K562 (cell line): ENCODE data around the gene AGAP1. TPM values are rescaled to one million over a fixed set of nuclear protein-coding genes. Genes with fewer than 3 reads are reported as not detected.

Experiments used
- BRF1 ChIP-seq: IDR thresholded peaks from 3 replicates; pipeline ENCODE4 v1.6.1; 2011; ENCODE audit warnings: borderline replicate concordance, mild to moderate bottlenecking; ENCODE audit not compliant: insufficient read length; ENCODE audit errors: extremely low read depth
- DPF2 ChIP-seq: fragments of 450-650 bp; IDR thresholded peaks from 2 replicates; pipeline ENCODE4 v1.6.1; 2016
- GTF2F1 ChIP-seq: IDR thresholded peaks from 2 replicates; pipeline ENCODE4 v1.6.1; 2011; ENCODE audit warnings: low read depth, low read length, improper control_type of control experiment
- HMG20B ChIP-seq: fragments of 250-450 bp; sonication (Bioruptor Pico); IDR thresholded peaks from 2 replicates; pipeline ENCODE4 v1.5.0; 2021; ENCODE audit warnings: mild to moderate bottlenecking
- JUNB ChIP-seq: fragments of 450-650 bp; formaldehyde crosslinking; conservative IDR thresholded peaks from 2 replicates; pipeline ENCODE4 v1.4.0; 2020; ENCODE audit warnings: mild to moderate bottlenecking
- KLF16 ChIP-seq: IDR thresholded peaks from 2 replicates; pipeline ENCODE4 v1.6.1; 2016; ENCODE audit warnings: antibody characterized with exemption
- PML ChIP-seq: IDR thresholded peaks from 2 replicates; pipeline ENCODE4 v1.6.1; 2012; ENCODE audit warnings: low read length, inconsistent platforms
- SMAD4 ChIP-seq: fragments of 250-450 bp; sonication (Bioruptor Pico); conservative IDR thresholded peaks from 2 replicates; pipeline ENCODE4 v1.8.0; 2021; ENCODE audit warnings: inconsistent platforms, mild to moderate bottlenecking, moderate library complexity
- SMARCC2 ChIP-seq: fragments of 450-650 bp; IDR thresholded peaks from 2 replicates; pipeline ENCODE4 v1.6.1; 2017; ENCODE audit warnings: antibody characterized with exemption, moderate library complexity, mild to moderate bottlenecking, low read depth
- SMARCE1 ChIP-seq: fragments of 450-650 bp; IDR thresholded peaks from 2 replicates; pipeline ENCODE4 v1.7.1; 2016; ENCODE audit warnings: mild to moderate bottlenecking
- TEAD1 ChIP-seq, 2 experiments: fragments of 450-650 bp in 1 of 2; sonication (generic) in 1 of 2; formaldehyde crosslinking; IDR thresholded peaks; 2 replicates each; pipeline versions ENCODE4 v1.4.0 to v1.8.0; 2020 to 2022; ENCODE audit warnings: mild to moderate bottlenecking in 2 of 2, missing genetic modification reagents in 1 of 2
- TRIM24 ChIP-seq, 2 experiments: fragments of 450-650 bp; IDR thresholded peaks; 2 replicates each; pipeline ENCODE4 v1.6.1; 2016
- ZC3H4 ChIP-seq: sonication (generic); formaldehyde crosslinking; IDR thresholded peaks from 2 replicates; pipeline ENCODE4 v1.9.0; 2021; ENCODE audit warnings: missing genetic modification reagents, borderline replicate concordance
- ZNF274 ChIP-seq: IDR thresholded peaks from 2 replicates; pipeline ENCODE4 v1.6.1; 2011; ENCODE audit warnings: low read depth, mild to moderate bottlenecking, low read length, moderate library complexity, borderline replicate concordance
- polyA plus RNA-seq, 8 experiments: library from polyadenylated mRNA; depleted of rRNA in 4 of 8; stranded (reverse) in 5 of 8; unstranded in 3 of 8; fragments of >200 nt; fragmentation: Nextera tagmentation in 2 of 8; fragmentation: Illumina TruSeq in 1 of 8; extraction: Ambion mirVana in 2 of 8; extraction: Trizol in 1 of 8; gene quantifications; 2 replicates each; pipeline versions ENCODE4 v1.2.1 to v1.2.3, GENCODE V29; 2011 to 2014; ENCODE audit warnings: inconsistent platforms in 1 of 8, missing spikeins in 1 of 8
- total RNA-seq, 7 experiments: library from RNA; depleted of rRNA in 6 of 7; stranded (reverse); fragments of >200 nt in 6 of 7; fragmentation: Illumina TruSeq in 2 of 7; extraction: Trizol in 2 of 7; gene quantifications; 2 replicates each; pipeline versions ENCODE4 v1.2.1 to v1.2.3, GENCODE V29; 2011 to 2021; ENCODE audit warnings: low replicate concordance in 1 of 7
- TF ChIP-seq, protein P1 (sequence below): sonication (generic); formaldehyde crosslinking; IDR thresholded peaks from 2 replicates; pipeline ENCODE4 v1.8.1; 2022; ENCODE audit warnings: missing genetic modification reagents
- TF ChIP-seq, protein P2 (sequence below): fragments of 450-650 bp; formaldehyde crosslinking; IDR thresholded peaks from 2 replicates; pipeline ENCODE4 v1.4.0; 2022; ENCODE audit warnings: missing genetic modification characterization
- TF ChIP-seq, protein P3 (sequence below): sonication (generic); formaldehyde crosslinking; IDR thresholded peaks from 2 replicates; pipeline ENCODE4 v1.8.1; 2023; ENCODE audit warnings: missing genetic modification reagents, mild to moderate bottlenecking, borderline replicate concordance

AGAP1 gene
- total and polyA plus RNA-seq, 9 of the 15 experiments (the other 6 are each of a cell fraction or from before 2014, with no cell fraction given): 1.3 to 24.0 (median 10.6) TPM

DNA sequence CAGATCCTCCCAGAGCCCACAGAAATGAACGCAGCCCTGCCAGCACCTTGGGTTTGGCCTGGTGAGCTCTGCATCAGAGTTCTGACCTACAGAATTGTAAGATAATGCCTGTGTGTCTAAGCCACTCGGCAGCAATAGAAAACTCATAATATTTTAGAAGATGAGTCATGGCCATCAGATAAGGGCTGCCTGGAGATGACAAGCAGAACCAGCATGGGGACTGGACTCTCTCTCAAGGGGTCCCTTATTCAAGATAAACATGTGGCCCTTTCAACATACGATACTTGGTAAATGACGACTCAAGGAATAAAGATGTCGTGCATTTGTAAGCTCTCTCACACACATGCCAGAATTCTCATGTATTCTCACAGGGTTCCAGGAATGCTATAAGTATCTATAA lies 8.5 kb upstream of the AGAP1 start (continued):
- TF ChIP-seq, protein P1, sequence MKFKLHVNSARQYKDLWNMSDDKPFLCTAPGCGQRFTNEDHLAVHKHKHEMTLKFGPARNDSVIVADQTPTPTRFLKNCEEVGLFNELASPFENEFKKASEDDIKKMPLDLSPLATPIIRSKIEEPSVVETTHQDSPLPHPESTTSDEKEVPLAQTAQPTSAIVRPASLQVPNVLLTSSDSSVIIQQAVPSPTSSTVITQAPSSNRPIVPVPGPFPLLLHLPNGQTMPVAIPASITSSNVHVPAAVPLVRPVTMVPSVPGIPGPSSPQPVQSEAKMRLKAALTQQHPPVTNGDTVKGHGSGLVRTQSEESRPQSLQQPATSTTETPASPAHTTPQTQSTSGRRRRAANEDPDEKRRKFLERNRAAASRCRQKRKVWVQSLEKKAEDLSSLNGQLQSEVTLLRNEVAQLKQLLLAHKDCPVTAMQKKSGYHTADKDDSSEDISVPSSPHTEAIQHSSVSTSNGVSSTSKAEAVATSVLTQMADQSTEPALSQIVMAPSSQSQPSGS (CRISPR knock-in tag): no peak
- no peak for TF ChIP-seq ZNF274
- TF ChIP-seq PML: no peak
- no peak for TF ChIP-seq BRF1
- peak in 1 of 2 experiments; percentile 50; a peak in 1 of 4 replicates for TF ChIP-seq TRIM24 (IDR thresholded peaks at IDR 0.05)
- TF ChIP-seq DPF2: peak; percentile 82
- peak; percentile 65; the same call in 1 of the 2 replicates for TF ChIP-seq SMARCC2
- no peak for TF ChIP-seq GTF2F1
- no peak for TF ChIP-seq TEAD1 (CRISPR knock-in tag; IDR thresholded peaks at IDR 0.05)
- TF ChIP-seq, protein P2, sequence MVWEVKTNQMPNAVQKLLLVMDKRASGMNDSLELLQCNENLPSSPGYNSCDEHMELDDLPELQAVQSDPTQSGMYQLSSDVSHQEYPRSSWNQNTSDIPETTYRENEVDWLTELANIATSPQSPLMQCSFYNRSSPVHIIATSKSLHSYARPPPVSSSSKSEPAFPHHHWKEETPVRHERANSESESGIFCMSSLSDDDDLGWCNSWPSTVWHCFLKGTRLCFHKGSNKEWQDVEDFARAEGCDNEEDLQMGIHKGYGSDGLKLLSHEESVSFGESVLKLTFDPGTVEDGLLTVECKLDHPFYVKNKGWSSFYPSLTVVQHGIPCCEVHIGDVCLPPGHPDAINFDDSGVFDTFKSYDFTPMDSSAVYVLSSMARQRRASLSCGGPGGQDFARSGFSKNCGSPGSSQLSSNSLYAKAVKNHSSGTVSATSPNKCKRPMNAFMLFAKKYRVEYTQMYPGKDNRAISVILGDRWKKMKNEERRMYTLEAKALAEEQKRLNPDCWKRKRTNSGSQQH (CRISPR knock-in tag): no peak
- TF ChIP-seq ZC3H4 (CRISPR knock-in tag): no peak
- TF ChIP-seq SMAD4 (CRISPR knock-in tag): no peak
- TF ChIP-seq HMG20B: no peak
- no peak for TF ChIP-seq KLF16
- TF ChIP-seq SMARCE1: peak; percentile 76
- TF ChIP-seq, protein P3, sequence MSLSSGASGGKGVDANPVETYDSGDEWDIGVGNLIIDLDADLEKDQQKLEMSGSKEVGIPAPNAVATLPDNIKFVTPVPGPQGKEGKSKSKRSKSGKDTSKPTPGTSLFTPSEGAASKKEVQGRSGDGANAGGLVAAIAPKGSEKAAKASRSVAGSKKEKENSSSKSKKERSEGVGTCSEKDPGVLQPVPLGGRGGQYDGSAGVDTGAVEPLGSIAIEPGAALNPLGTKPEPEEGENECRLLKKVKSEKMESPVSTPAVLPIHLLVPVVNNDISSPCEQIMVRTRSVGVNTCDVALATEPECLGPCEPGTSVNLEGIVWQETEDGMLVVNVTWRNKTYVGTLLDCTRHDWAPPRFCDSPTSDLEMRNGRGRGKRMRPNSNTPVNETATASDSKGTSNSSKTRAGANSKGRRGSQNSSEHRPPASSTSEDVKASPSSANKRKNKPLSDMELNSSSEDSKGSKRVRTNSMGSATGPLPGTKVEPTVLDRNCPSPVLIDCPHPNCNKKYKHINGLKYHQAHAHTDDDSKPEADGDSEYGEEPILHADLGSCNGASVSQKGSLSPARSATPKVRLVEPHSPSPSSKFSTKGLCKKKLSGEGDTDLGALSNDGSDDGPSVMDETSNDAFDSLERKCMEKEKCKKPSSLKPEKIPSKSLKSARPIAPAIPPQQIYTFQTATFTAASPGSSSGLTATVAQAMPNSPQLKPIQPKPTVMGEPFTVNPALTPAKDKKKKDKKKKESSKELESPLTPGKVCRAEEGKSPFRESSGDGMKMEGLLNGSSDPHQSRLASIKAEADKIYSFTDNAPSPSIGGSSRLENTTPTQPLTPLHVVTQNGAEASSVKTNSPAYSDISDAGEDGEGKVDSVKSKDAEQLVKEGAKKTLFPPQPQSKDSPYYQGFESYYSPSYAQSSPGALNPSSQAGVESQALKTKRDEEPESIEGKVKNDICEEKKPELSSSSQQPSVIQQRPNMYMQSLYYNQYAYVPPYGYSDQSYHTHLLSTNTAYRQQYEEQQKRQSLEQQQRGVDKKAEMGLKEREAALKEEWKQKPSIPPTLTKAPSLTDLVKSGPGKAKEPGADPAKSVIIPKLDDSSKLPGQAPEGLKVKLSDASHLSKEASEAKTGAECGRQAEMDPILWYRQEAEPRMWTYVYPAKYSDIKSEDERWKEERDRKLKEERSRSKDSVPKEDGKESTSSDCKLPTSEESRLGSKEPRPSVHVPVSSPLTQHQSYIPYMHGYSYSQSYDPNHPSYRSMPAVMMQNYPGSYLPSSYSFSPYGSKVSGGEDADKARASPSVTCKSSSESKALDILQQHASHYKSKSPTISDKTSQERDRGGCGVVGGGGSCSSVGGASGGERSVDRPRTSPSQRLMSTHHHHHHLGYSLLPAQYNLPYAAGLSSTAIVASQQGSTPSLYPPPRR (CRISPR knock-in tag): no peak
- TF ChIP-seq JUNB: no peak
